Esophagus muscularis mucosa (tissue), 4 donors: ENCODE measurements around the gene TUT1. TPM values are rescaled to one million over a fixed set of nuclear protein-coding genes. Genes with fewer than 3 reads are reported as not detected.
"Not testable (repeated sequence)": the region's sequence is repeated elsewhere in the genome, so short reads cannot be mapped to it uniquely, and the experiment has no call there.

Experiments used
- DNase-seq: peaks from one replicate; pipeline ENCODE4 v3.0.0-alpha.2; 2017; ENCODE audit errors: extremely low spot score
- H3K27ac ChIP-seq, 4 donors: fragments of 200-600 bp; sonication (generic); replicated peaks in 1 of 4; 1 replicate in 3 of 4; 2 replicates in 1 of 4; pipeline ENCODE4 v1.5.1; 2016 to 2019; ENCODE audit warnings: mild to moderate bottlenecking in 1 of 4
- H3K27me3 ChIP-seq, 4 donors: fragments of 200-600 bp; sonication (generic); one replicate each; pipeline versions ENCODE4 v1.5.1 to v1.6.0; 2016 to 2019
- H3K36me3 ChIP-seq, 4 donors: fragments of 200-600 bp; sonication (generic); one replicate each; pipeline ENCODE4 v1.5.1; 2016 to 2019
- H3K4me1 ChIP-seq, 4 donors: fragments of 200-600 bp; sonication (generic); one replicate each; pipeline ENCODE4 v1.5.1; 2016 to 2019
- H3K4me3 ChIP-seq, 4 donors: fragments of 200-600 bp; sonication (generic); 1 replicate in 2 of 4; 2 replicates in 2 of 4; pipeline ENCODE4 v1.5.1; 2016 to 2019; ENCODE audit warnings: mild to moderate bottlenecking in 4 of 4, moderate library complexity in 1 of 4
- H3K9me3 ChIP-seq, 4 donors: fragments of 200-600 bp; sonication (generic); 1 replicate in 3 of 4; 2 replicates in 1 of 4; pipeline ENCODE4 v1.5.1; 2016 to 2019
- EP300 ChIP-seq: sonication (generic); formaldehyde crosslinking; IDR thresholded peaks from one replicate; pipeline ENCODE4 v1.6.1; 2017; ENCODE audit warnings: antibody characterized with exemption
- POLR2A ChIP-seq: fragments of 450-650 bp; IDR thresholded peaks from one replicate; pipeline ENCODE4 v1.6.1; 2017; ENCODE audit warnings: antibody characterized with exemption, moderate library complexity, mild to moderate bottlenecking, low read depth
- POLR2AphosphoS5 ChIP-seq, 2 donors: sonication (generic); formaldehyde crosslinking; IDR thresholded peaks; one replicate each; pipeline ENCODE4 v1.6.1; 2017; ENCODE audit warnings: antibody characterized with exemption in 2 of 2
- WGBS: methylation state at CpG from one replicate; pipeline ENCODE4 v1.1.5; 2018; 5-methylcytosine and 5-hydroxymethylcytosine counted together
- intact Hi-C: fragments of 100-400 bp; cut with DNase I; formaldehyde crosslinking; loops from one replicate; pipeline ENCODE4 v1.15.1; 2023
- total RNA-seq, 4 donors: library from RNA; depleted of rRNA; stranded (reverse); fragments of >200 nt; gene quantifications; one replicate each; pipeline versions ENCODE4 v1.1.0 to v1.2.1, GENCODE V29; 2016
- TF ChIP-seq, protein P1 (sequence below), 3 experiments: fragments of 200-600 bp in 2 of 3; fragments of 450-650 bp in 1 of 3; sonication (generic) in 2 of 3; IDR thresholded peaks; one replicate each; pipeline ENCODE4 v1.5.1; 2017 to 2019; ENCODE audit warnings: antibody characterized with exemption in 3 of 3, mild to moderate bottlenecking in 2 of 3, moderate library complexity in 1 of 3

The TUT1 gene
- total RNA-seq, 4 donors from 2014 or later, result 4.2 to 8.0 (median 6.0) TPM

DNA sequence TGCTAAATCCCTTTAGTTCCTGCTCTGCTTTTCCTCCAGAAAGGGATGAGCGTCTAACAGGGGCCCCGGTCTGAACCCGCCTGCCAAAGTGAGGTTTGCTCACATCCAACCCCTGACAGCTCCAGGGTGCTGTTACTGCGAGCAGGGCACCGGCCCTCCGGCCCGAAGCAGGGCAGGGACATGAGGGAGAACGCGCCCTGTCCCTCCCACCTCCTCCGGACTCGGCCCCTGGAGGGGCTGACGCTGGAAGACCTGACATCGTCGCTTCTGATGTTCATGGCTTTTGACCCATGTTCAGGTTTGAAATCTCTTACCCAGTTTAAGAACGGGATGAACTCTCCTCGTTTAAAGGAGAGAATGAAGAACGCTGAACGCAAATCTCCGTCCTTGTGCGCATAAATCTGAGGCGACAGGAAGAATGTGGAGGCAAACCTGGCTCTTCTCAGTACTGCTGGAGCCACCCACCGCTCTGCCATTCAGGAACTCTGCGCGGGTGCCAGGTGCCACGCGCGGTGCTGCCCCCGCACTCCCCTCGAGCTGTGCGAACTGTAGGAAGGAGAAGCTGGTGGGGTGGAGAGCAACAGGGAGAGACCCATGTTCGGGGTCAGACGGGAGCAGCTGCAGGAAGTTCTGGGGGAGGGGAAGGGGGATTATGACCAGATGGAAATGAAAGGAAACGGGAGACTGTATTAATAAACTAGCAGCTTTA is 16.8 kb downstream of the TUT1 start:
- TF ChIP-seq POLR2AphosphoS5 (IDR thresholded peaks at IDR 0.05) (peak in 1 of 2 donors; percentile 12), POLR2A (no peak)
- WGBS, result 2% methylated on average over 16 of the region's 33 CpGs
- intact Hi-C loops, result no loop called here

DNA sequence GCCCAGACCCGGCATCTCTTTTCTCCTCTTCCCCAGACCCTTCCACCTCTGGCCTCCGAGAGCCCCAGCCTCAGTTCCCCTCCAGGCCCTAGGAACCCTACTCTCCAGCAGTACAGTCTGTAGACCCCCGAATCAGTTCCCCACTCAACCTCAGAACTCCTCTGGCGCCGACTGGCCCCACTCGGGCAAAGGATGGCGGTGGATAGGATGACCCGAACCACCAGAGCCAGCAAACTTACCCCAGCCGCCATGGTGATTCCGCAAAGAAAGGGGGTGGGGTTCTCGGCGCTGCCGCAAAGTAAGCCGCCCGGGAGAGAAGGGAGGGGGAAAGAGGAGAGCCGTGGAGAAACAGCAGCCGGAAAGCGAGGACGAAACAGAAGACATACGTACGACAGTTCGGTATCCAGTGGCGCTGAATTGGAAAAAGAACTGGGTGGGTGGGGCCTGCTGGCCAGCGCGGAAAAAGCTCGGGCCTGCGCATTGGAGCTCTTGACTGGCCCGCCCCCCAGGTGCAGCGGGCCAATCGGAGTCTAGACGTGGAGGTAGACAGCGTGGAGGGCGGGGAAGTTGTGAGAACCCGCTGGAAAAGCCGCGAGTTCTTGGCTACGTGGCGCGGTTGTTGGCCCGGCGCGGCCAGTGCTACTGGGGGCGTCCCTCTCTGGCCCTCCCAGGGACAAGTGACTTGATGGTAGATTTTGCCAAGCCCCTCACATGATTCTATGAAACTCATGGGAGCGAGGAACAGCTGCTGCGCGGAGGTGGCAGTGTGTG is 17.5 kb downstream of the TUT1 start, which contains the start of gene EEF1G:
Gene EEF1G, minus strand, starts transcription at position 300 of the 771 bp plus-strand sequence. Its CDS starts 49 bp downstream, at position 251.
- peak within 1 kb of the TSS; percentile 74 to 84 (median 81) for H3K4me3 ChIP-seq
- peak within 1 kb of the TSS; percentile 93 to 96 (median 94) for H3K27ac ChIP-seq
- peaks cover 43 to 71% (median 64%) of the 10 kb centered on the region in 4 donors for H3K36me3 ChIP-seq
- H3K9me3 ChIP-seq, result no peaks in the 10 kb centered on the region
- H3K27me3 ChIP-seq, result no peaks in the 10 kb centered on the region
- no peak for TF ChIP-seq EP300
- TF ChIP-seq, protein P1, sequence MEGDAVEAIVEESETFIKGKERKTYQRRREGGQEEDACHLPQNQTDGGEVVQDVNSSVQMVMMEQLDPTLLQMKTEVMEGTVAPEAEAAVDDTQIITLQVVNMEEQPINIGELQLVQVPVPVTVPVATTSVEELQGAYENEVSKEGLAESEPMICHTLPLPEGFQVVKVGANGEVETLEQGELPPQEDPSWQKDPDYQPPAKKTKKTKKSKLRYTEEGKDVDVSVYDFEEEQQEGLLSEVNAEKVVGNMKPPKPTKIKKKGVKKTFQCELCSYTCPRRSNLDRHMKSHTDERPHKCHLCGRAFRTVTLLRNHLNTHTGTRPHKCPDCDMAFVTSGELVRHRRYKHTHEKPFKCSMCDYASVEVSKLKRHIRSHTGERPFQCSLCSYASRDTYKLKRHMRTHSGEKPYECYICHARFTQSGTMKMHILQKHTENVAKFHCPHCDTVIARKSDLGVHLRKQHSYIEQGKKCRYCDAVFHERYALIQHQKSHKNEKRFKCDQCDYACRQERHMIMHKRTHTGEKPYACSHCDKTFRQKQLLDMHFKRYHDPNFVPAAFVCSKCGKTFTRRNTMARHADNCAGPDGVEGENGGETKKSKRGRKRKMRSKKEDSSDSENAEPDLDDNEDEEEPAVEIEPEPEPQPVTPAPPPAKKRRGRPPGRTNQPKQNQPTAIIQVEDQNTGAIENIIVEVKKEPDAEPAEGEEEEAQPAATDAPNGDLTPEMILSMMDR (IDR thresholded peaks at IDR 0.05), result peak in 1 of 3 experiments; percentile 25
- TF ChIP-seq POLR2A, result peak; percentile 49
- peak; percentile 94 to 97 for TF ChIP-seq POLR2AphosphoS5 (IDR thresholded peaks at IDR 0.05)
- WGBS, result under 1% methylated on average over 39 of the region's 46 CpGs
- peak; percentile 100 for DNase-seq
- intact Hi-C loops, result no loop called here
- H3K4me1 ChIP-seq, result peaks cover 42 to 70% (median 63%) of the 10 kb centered on the region in 4 donors

More for the DNA sequence above, 16.8 kb downstream of the TUT1 start:
- Histone ChIP-seq H3K27me3 (no peaks in the 10 kb centered on the region), H3K27ac (peak overlapping the region; percentile 93 to 96 (median 94)), H3K9me3 (no peaks in the 10 kb centered on the region), H3K4me1 (peaks cover 42 to 69% (median 61%) of the 10 kb centered on the region in 4 donors), H3K36me3 (peaks cover 39 to 71% (median 63%) of the 10 kb centered on the region in 4 donors), H3K4me3 (peak overlapping the region; percentile 74 to 84 (median 81))
- no peak for DNase-seq

DNA sequence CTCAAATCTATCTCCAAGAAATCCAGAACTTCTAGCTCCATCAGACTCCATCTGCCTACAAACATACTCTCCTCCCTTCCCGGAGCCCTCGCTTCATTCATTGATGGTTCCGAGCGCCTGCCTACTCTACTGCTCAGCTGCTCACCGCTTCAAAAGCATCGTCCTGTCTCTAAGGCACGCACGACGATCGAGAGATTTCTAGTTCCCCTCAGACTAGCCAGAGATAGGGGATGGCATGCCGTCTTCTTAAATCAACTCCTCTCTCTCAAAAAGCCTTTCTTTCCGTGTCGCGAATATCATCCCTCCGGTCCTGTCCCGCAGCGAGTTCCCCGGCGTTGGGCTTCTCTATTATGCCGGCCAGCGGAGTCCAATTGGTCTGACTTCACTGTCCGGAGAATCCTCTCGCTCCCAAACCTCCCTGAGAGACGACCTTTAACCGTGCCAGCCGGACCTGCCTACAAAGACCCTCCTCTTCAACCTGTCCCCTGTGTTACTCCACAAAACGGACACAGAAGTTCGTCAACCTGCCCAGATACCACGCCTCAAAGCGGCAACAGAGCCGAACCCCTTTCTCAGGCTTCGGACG is 18.2 kb downstream of the TUT1 start:
- intact Hi-C loops, result no loop called here
- no peak for TF ChIP-seq POLR2A
- TF ChIP-seq POLR2AphosphoS5 (IDR thresholded peaks at IDR 0.05), result no peak
- TF ChIP-seq, protein P1 (IDR thresholded peaks at IDR 0.05), result no peak
- TF ChIP-seq EP300, result no peak
- no peaks in the 10 kb centered on the region for H3K27me3 ChIP-seq
- no peaks in the 10 kb centered on the region for H3K9me3 ChIP-seq
- H3K4me3 ChIP-seq, result peak overlapping the region; percentile 74 to 84 (median 81)
- 0% methylated on average over 29 of the region's 33 CpGs for WGBS
- no peak for DNase-seq
- peaks cover 42 to 71% (median 63%) of the 10 kb centered on the region in 4 donors for H3K36me3 ChIP-seq
- peak overlapping the region; percentile 82 to 96 (median 90) for H3K27ac ChIP-seq
- H3K4me1 ChIP-seq, result peaks cover 42 to 70% (median 63%) of the 10 kb centered on the region in 4 donors

DNA sequence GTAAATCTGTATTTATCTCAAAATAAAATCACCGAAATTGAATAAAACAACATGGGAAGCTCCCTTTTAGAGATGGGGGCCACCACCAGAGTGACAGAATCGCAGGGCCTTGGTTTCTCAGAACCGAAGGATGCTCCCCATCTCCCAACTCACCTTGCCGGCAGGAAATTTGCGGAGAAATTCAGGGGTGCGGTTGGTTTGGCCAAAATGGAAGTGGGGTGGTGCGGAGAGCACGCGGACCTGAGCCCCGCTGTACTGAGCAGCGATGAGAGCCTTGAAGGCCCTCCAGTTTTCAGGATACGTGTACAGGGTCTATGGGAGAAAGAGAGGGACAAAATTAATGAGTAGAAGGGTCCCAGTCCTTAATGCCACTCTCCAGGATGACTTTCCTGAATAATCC is 18.9 kb downstream of the TUT1 start:
- TF ChIP-seq EP300, result no peak
- TF ChIP-seq, protein P1 (IDR thresholded peaks at IDR 0.05), result no peak
- no peak for TF ChIP-seq POLR2AphosphoS5 (IDR thresholded peaks at IDR 0.05)
- TF ChIP-seq POLR2A, result no peak
- Histone ChIP-seq H3K36me3 (peaks cover 46 to 71% (median 65%) of the 10 kb centered on the region in 4 donors), H3K27me3 (no peaks in the 10 kb centered on the region), H3K4me1 (peaks cover 42 to 70% (median 64%) of the 10 kb centered on the region in 4 donors), H3K27ac (peak overlapping the region; percentile 82 to 96 (median 90)), H3K9me3 (no peaks in the 10 kb centered on the region), H3K4me3 (peak overlapping the region; percentile 74 to 84 (median 81))
- DNase-seq, result no peak
- intact Hi-C loops, result no loop called here
- 79% methylated on average over 12 of the region's 12 CpGs for WGBS

DNA sequence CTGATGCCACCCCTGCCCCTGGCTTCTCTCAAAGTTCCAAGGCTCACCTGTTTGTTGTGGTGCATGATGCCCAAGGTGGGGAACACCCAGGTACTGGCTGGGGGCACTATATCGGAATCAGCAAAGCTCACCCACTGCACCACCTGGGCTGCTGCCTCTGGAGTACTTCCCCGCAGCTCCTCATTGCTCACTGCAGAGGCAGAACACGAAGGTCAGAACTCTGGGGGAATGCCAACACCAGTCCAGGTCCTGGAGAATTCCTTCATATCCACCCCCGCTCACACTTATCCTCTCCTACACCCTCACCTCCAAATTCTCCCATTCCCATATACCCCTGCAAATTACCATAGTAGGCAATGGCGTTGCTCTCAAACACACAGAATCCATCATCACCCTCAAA is 19.8 kb downstream of the TUT1 start:
- peaks cover 52 to 73% (median 66%) of the 10 kb centered on the region in 4 donors for H3K36me3 ChIP-seq
- WGBS, result 80% methylated on average over 5 of the region's 5 CpGs
- H3K27me3 ChIP-seq, H3K4me3 ChIP-seq, DNase-seq, H3K9me3 ChIP-seq, intact Hi-C loops: not testable (repeated sequence)
- peaks cover 41 to 65% (median 62%) of the 10 kb centered on the region in 4 donors for H3K4me1 ChIP-seq
- H3K27ac ChIP-seq, result peak overlapping the region in 3 of 4 donors; percentile 14 to 95 (median 84)

DNA sequence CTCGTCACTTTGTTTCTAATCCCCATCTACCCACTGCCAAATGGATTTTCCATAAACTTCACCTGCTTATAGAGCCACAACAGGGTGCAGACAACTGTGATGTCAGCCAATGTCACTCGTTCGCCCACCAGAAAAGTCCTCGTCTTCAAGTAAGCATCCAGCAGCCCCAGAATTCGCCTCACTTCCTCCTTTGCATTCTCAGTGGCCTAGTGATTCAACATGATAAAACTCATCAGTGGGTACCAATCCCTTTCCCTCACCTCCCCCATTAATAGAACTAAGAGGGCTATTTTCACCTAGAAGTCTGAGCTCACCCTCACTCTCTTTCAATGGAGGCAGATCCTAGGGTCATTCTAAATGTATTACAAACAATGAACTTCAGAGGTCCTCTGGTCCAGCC is 20.4 kb downstream of the TUT1 start:
- H3K27me3 ChIP-seq, H3K9me3 ChIP-seq, intact Hi-C loops, H3K4me3 ChIP-seq, DNase-seq: not testable (repeated sequence)
- WGBS, result 90% methylated on average over 5 of the region's 5 CpGs
- peaks cover 35 to 59% (median 56%) of the 10 kb centered on the region in 4 donors for H3K4me1 ChIP-seq
- H3K36me3 ChIP-seq, result peaks cover 52 to 73% (median 66%) of the 10 kb centered on the region in 4 donors
- peak overlapping the region in 3 of 4 donors; percentile 14 to 84 (median 37) for H3K27ac ChIP-seq
